HUES6 (cell line): ENCODE results near the gene PIGX.
A peak's percentile ranks its signal among the peaks of the same experiment; 100 is the strongest.

Source experiments
- H3K27ac ChIP-seq: 2 replicates; pipeline ENCODE4 v1.7.0; 2013; ENCODE audit warnings: low read depth, mild to moderate bottlenecking, low read length, inconsistent platforms
- H3K27me3 ChIP-seq: 2 replicates; pipeline ENCODE4 v1.6.1; 2013; ENCODE audit warnings: low read length; ENCODE audit not compliant: control insufficient read depth, insufficient read depth
- H3K36me3 ChIP-seq: 2 replicates; pipeline ENCODE4 v1.6.1; 2013; ENCODE audit warnings: low read length; ENCODE audit not compliant: control insufficient read depth, insufficient read depth
- H3K4me1 ChIP-seq: 2 replicates; pipeline ENCODE4 v1.6.1; 2013; ENCODE audit warnings: low read length; ENCODE audit not compliant: control insufficient read depth, insufficient read depth
- H3K4me3 ChIP-seq: 2 replicates; pipeline ENCODE4 v1.5.1; 2013; ENCODE audit warnings: low read depth, low read length
- H3K9ac ChIP-seq: one replicate; pipeline ENCODE4 v1.6.1; 2013; ENCODE audit warnings: mild to moderate bottlenecking, low read length
- H3K9me3 ChIP-seq: 2 replicates; pipeline ENCODE4 v1.6.1; 2013; ENCODE audit warnings: low read depth, low read length; ENCODE audit not compliant: control insufficient read depth, insufficient read depth

The PIGX gene

GRCh38 chr3:196686436-196686835 lies 25.7 kb upstream of the PIGX start:
- peaks cover 5% of the 10 kb centered on the region for H3K4me1 ChIP-seq
- H3K9ac ChIP-seq, result no peak overlapping the region
- H3K27ac ChIP-seq, result no peak overlapping the region
- H3K4me3 ChIP-seq, result no peak overlapping the region
- H3K27me3 ChIP-seq, result no peaks in the 10 kb centered on the region
- no peaks in the 10 kb centered on the region for H3K36me3 ChIP-seq
- H3K9me3 ChIP-seq, result 0 out of 2 replicates have a peak, but pooled peaks cover 5% of the 10 kb centered on the region

GRCh38 chr3:196688349-196688748 lies 23.8 kb upstream of the PIGX start:
- 0 out of 2 replicates have a peak, but pooled peaks cover 2% of the 10 kb centered on the region for H3K9me3 ChIP-seq
- no peak overlapping the region for H3K4me3 ChIP-seq
- H3K27ac ChIP-seq, result no peak overlapping the region
- H3K9ac ChIP-seq, result peak overlapping the region; percentile 16
- H3K27me3 ChIP-seq, result no peaks in the 10 kb centered on the region
- H3K4me1 ChIP-seq, result peaks cover 5% of the 10 kb centered on the region
- no peaks in the 10 kb centered on the region for H3K36me3 ChIP-seq

- H3K9me3 ChIP-seq, result no peaks in the 10 kb centered on the region
- no peak overlapping the region for H3K9ac ChIP-seq
- peaks cover 5% of the 10 kb centered on the region for H3K4me1 ChIP-seq
- H3K4me3 ChIP-seq, result no peak overlapping the region
- H3K27me3 ChIP-seq, result no peaks in the 10 kb centered on the region
- no peaks in the 10 kb centered on the region for H3K36me3 ChIP-seq
- H3K27ac ChIP-seq, result no peak overlapping the region
These were observed 22.1 kb upstream of the PIGX start for GRCh38 chr3:196689941-196690660.

- Histone ChIP-seq H3K9me3 (no peaks in the 10 kb centered on the region), H3K9ac (no peak overlapping the region), H3K4me1 (peaks cover 5% of the 10 kb centered on the region), H3K27ac (no peak overlapping the region), H3K36me3 (no peaks in the 10 kb centered on the region), H3K4me3 (no peak overlapping the region), H3K27me3 (no peaks in the 10 kb centered on the region)
These were observed 20.8 kb upstream of the PIGX start for GRCh38 chr3:196691386-196691785.

GRCh38 chr3:196694202-196694638 lies 18.0 kb upstream of the PIGX start:
- H3K9me3 ChIP-seq, result no peaks in the 10 kb centered on the region
- H3K27ac ChIP-seq, result no peak overlapping the region
- H3K27me3 ChIP-seq, result no peaks in the 10 kb centered on the region
- no peaks in the 10 kb centered on the region for H3K4me1 ChIP-seq
- no peak overlapping the region for H3K4me3 ChIP-seq
- no peak overlapping the region for H3K9ac ChIP-seq
- H3K36me3 ChIP-seq, result no peaks in the 10 kb centered on the region

- Histone ChIP-seq H3K27ac (no peak overlapping the region), H3K27me3 (no peaks in the 10 kb centered on the region), H3K36me3 (no peaks in the 10 kb centered on the region), H3K9ac (no peak overlapping the region), H3K4me1 (no peaks in the 10 kb centered on the region), H3K9me3 (no peaks in the 10 kb centered on the region), H3K4me3 (no peak overlapping the region)
These were observed 17.0 kb upstream of the PIGX start for GRCh38 chr3:196694941-196695848.

GRCh38 chr3:196695849-196696226 lies 16.3 kb upstream of the PIGX start:
- Histone ChIP-seq H3K27ac (no peak overlapping the region), H3K36me3 (no peaks in the 10 kb centered on the region), H3K4me1 (no peaks in the 10 kb centered on the region), H3K4me3 (no peak overlapping the region), H3K27me3 (no peaks in the 10 kb centered on the region), H3K9me3 (no peaks in the 10 kb centered on the region), H3K9ac (no peak overlapping the region)

- no peak overlapping the region for H3K9ac ChIP-seq
- H3K4me1 ChIP-seq, result no peaks in the 10 kb centered on the region
- no peak overlapping the region for H3K27ac ChIP-seq
- H3K27me3 ChIP-seq, result no peaks in the 10 kb centered on the region
- no peaks in the 10 kb centered on the region for H3K9me3 ChIP-seq
- H3K36me3 ChIP-seq, result no peaks in the 10 kb centered on the region
- no peak overlapping the region for H3K4me3 ChIP-seq
These were observed 14.9 kb upstream of the PIGX start for GRCh38 chr3:196697270-196697669.

- Histone ChIP-seq H3K4me3 (no peak overlapping the region), H3K36me3 (no peaks in the 10 kb centered on the region), H3K9me3 (no peaks in the 10 kb centered on the region), H3K9ac (no peak overlapping the region), H3K27me3 (no peaks in the 10 kb centered on the region), H3K4me1 (no peaks in the 10 kb centered on the region), H3K27ac (no peak overlapping the region)
These were observed 12.4 kb upstream of the PIGX start for GRCh38 chr3:196699749-196700148.

GRCh38 chr3:196700801-196701200 lies 11.4 kb upstream of the PIGX start:
- Histone ChIP-seq H3K36me3 (no peaks in the 10 kb centered on the region), H3K27ac (no peak overlapping the region), H3K4me1 (no peaks in the 10 kb centered on the region), H3K27me3 (no peaks in the 10 kb centered on the region), H3K4me3 (no peak overlapping the region), H3K9ac (no peak overlapping the region), H3K9me3 (no peaks in the 10 kb centered on the region)

- Histone ChIP-seq H3K9me3 (no peaks in the 10 kb centered on the region), H3K4me3 (no peak overlapping the region), H3K9ac (no peak overlapping the region), H3K4me1 (no peaks in the 10 kb centered on the region), H3K27me3 (no peaks in the 10 kb centered on the region), H3K27ac (no peak overlapping the region), H3K36me3 (no peaks in the 10 kb centered on the region)
These were observed 5.8 kb upstream of the PIGX start for GRCh38 chr3:196706327-196706726.
